AG09319 (cell line): ENCODE results near the gene STARD7.
"Not testable (repeated sequence)": the region's sequence is repeated elsewhere in the genome, so short reads cannot be mapped to it uniquely, and the experiment has no call there.

ENCODE experiments used
- DNase-seq: peaks from one replicate; pipeline ENCODE4 v3.0.0-alpha.2; 2010; ENCODE audit warnings: low read depth; ENCODE audit errors: extremely low read depth
- CTCF ChIP-seq: IDR thresholded peaks from 2 replicates; pipeline ENCODE4 v1.5.1; 2011; ENCODE audit warnings: low read depth, mild to moderate bottlenecking, inconsistent platforms, low read length, moderate library complexity

STARD7 gene

GRCh38 chr2:96208143-96209010, at the start of gene STARD7:
TSS of gene STARD7 (minus strand) at chr2:96208827. CDS start at chr2:96208434, 393 bp downstream.
- TF ChIP-seq CTCF: no peak
- DNase-seq: peak; percentile 96

GRCh38 chr2:96257744-96258143, 49.1 kb upstream of the STARD7 start:
- not testable (repeated sequence) for DNase-seq

- DNase-seq: no peak
- TF ChIP-seq CTCF: no peak
These were observed 48.0 kb upstream of the STARD7 start for GRCh38 chr2:96256611-96257113.

GRCh38 chr2:96254571-96254970, 45.9 kb upstream of the STARD7 start:
- TF ChIP-seq CTCF: no peak
- no peak for DNase-seq

- DNase-seq: no peak
- no peak for TF ChIP-seq CTCF
These were observed 44.4 kb upstream of the STARD7 start for GRCh38 chr2:96253006-96253405.

- no peak for DNase-seq
These were observed 43.9 kb upstream of the STARD7 start for GRCh38 chr2:96252526-96252925.

GRCh38 chr2:96251721-96252292, 43.2 kb upstream of the STARD7 start:
- TF ChIP-seq CTCF: no peak
- peak; percentile 83 for DNase-seq

More at GRCh38 chr2:96252526-96252925, 43.9 kb upstream of the STARD7 start:
- TF ChIP-seq CTCF: no peak
